SK-N-SH treated with all-trans-retinoic acid at 6 μM for 48 hours (cell line): ENCODE results near the gene NAP1L4.
A peak's percentile ranks its signal among the peaks of the same experiment; 100 is the strongest.

Experiments used
- ATAC-seq: fragments of 200-7000 bp; cut with Tn5 transposase; 3 replicates; pipeline ENCODE4 v1.9.1; 2020; ENCODE audit warnings: mild to moderate bottlenecking, moderate library complexity
- ARNTL ChIP-seq: fragments of 450-650 bp; formaldehyde crosslinking; IDR thresholded peaks from 2 replicates; pipeline ENCODE4 v1.5.0; 2020; ENCODE audit warnings: low read depth, mild to moderate bottlenecking, moderate library complexity, borderline replicate concordance
- BACH2 ChIP-seq: fragments of 250-450 bp; sonication (Bioruptor Pico); IDR thresholded peaks from 2 replicates; pipeline ENCODE4 v1.9.0; 2021; ENCODE audit warnings: mild to moderate bottlenecking, borderline replicate concordance
- CSDC2 ChIP-seq: fragments of 250-450 bp; sonication (Bioruptor Pico); IDR thresholded peaks from 2 replicates; pipeline ENCODE4 v1.5.0; 2020; ENCODE audit warnings: mild to moderate bottlenecking, moderate library complexity
- CSRNP3 ChIP-seq: fragments of 250-450 bp; sonication (Bioruptor Pico); IDR thresholded peaks from 2 replicates; pipeline ENCODE4 v1.5.1; 2021; ENCODE audit warnings: mild to moderate bottlenecking, moderate library complexity
- ESRRG ChIP-seq: fragments of 250-450 bp; sonication (Bioruptor Pico); IDR thresholded peaks from 2 replicates; pipeline ENCODE4 v1.6.1; 2021; ENCODE audit warnings: mild to moderate bottlenecking
- GLIS3 ChIP-seq: fragments of 250-450 bp; sonication (Bioruptor Pico); IDR thresholded peaks from 2 replicates; pipeline ENCODE4 v1.5.0; 2020; ENCODE audit warnings: mild to moderate bottlenecking, moderate library complexity
- ISL1 ChIP-seq: fragments of 250-450 bp; sonication (Bioruptor Pico); IDR thresholded peaks from 2 replicates; pipeline ENCODE4 v2.1.2; 2022; ENCODE audit warnings: mild to moderate bottlenecking, moderate library complexity
- OSR1 ChIP-seq: fragments of 250-450 bp; sonication (Bioruptor Pico); IDR thresholded peaks from 2 replicates; pipeline ENCODE4 v1.8.0; 2022; ENCODE audit warnings: moderate library complexity, mild to moderate bottlenecking, inconsistent platforms
- POU6F1 ChIP-seq: fragments of 250-450 bp; sonication (Bioruptor Pico); IDR thresholded peaks from 2 replicates; pipeline ENCODE4 v1.8.0; 2021; ENCODE audit warnings: low read depth, mild to moderate bottlenecking, moderate library complexity, borderline replicate concordance
- RARB ChIP-seq: fragments of 250-450 bp; sonication (Bioruptor Pico); IDR thresholded peaks from 2 replicates; pipeline ENCODE4 v1.8.0; 2021; ENCODE audit warnings: mild to moderate bottlenecking, moderate library complexity
- SNAI2 ChIP-seq: fragments of 250-450 bp; sonication (Bioruptor Pico); IDR thresholded peaks from 2 replicates; pipeline ENCODE4 v1.5.0; 2020; ENCODE audit warnings: mild to moderate bottlenecking, moderate library complexity
- TCF4 ChIP-seq: fragments of 250-450 bp; sonication (Bioruptor Pico); IDR thresholded peaks from 2 replicates; pipeline ENCODE4 v1.8.0; 2021; ENCODE audit warnings: mild to moderate bottlenecking, moderate library complexity, borderline replicate concordance
- ZC3H10 ChIP-seq: fragments of 250-450 bp; sonication (Bioruptor Pico); IDR thresholded peaks from 2 replicates; pipeline ENCODE4 v1.5.1; 2021; ENCODE audit warnings: mild to moderate bottlenecking, moderate library complexity
- ZFP3 ChIP-seq: fragments of 250-450 bp; sonication (Bioruptor Pico); IDR thresholded peaks from 2 replicates; pipeline ENCODE4 v1.5.0; 2020; ENCODE audit warnings: mild to moderate bottlenecking, moderate library complexity
- ZFP30 ChIP-seq: fragments of 450-650 bp; formaldehyde crosslinking; IDR thresholded peaks from 2 replicates; pipeline ENCODE4 v1.5.0; 2022; ENCODE audit warnings: mild to moderate bottlenecking, moderate library complexity
- ZNF565 ChIP-seq: fragments of 450-650 bp; formaldehyde crosslinking; conservative IDR thresholded peaks from 2 replicates; pipeline ENCODE4 v1.5.0; 2020; ENCODE audit warnings: low read depth, mild to moderate bottlenecking, moderate library complexity
- ZNF70 ChIP-seq: fragments of 450-650 bp; formaldehyde crosslinking; IDR thresholded peaks from 2 replicates; pipeline ENCODE4 v1.5.0; 2020; ENCODE audit warnings: mild to moderate bottlenecking, moderate library complexity
- ZNF8 ChIP-seq: fragments of 450-650 bp; formaldehyde crosslinking; IDR thresholded peaks from 2 replicates; pipeline ENCODE4 v1.5.0; 2020; ENCODE audit warnings: mild to moderate bottlenecking, moderate library complexity
- TF ChIP-seq, protein P1 (sequence below): fragments of 250-450 bp; sonication (Bioruptor Pico); IDR thresholded peaks from 2 replicates; pipeline ENCODE4 v1.5.1; 2020; ENCODE audit warnings: low read depth, mild to moderate bottlenecking, moderate library complexity
- TF ChIP-seq, protein P2 (sequence below): fragments of 250-450 bp; sonication (Bioruptor Pico); IDR thresholded peaks from 2 replicates; pipeline ENCODE4 v1.8.0; 2020; ENCODE audit warnings: mild to moderate bottlenecking, moderate library complexity, borderline replicate concordance

The NAP1L4 gene

DNA sequence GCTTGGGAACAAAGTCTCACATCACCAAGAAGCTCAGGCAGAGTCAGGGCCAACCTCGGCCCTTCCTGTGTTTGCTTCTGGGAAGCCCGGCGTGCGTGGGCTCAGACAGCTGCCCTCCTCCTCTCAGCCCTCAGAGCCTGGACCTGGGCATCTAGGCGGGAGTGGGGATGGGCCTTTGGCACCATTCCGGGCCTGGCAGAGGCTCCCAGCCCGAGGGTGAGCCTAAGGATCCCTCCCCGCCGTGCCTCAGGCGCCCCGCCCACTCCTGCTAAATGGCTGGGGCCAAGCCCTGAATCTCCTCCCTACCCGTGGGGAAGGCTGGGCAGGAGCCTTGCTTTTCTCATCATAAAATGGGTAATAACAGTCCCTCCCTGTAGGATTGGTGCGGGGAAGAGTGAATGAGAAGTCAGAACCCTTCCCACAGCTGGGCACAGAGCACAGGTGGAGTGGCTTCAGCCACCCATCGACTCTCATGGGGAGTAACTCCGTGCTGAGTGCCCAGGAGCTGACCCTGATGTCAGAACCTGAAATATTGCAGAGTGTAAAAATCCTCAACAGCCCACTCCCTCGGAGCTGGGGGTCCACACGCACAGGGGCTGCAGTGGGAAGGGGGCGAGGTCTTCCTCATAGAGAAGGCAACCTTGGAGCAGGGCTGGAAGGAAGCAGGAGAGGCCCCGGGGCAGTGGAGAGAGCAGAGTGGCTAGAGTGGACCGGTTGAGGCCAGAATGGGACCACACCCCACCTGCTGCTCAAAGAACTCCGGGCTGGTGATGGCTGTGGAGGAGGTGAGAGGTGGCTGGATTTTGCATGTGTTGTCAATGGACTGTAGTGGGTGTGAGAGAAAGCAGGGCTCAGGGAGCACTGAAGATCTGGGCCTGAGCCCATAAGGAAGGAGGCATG is 87.7 kb downstream of the NAP1L4 start:
- ATAC-seq, result no peak
- no peak for TF ChIP-seq RARB (CRISPR knock-in tag)
- no peak for TF ChIP-seq TCF4 (CRISPR knock-in tag)
- no peak for TF ChIP-seq GLIS3 (CRISPR knock-in tag)
- TF ChIP-seq SNAI2, result no peak

GRCh38 chr11:2903672-2904011 is 88.5 kb downstream of the NAP1L4 start:
- TF ChIP-seq ARNTL (CRISPR knock-in tag), result no peak
- no peak for TF ChIP-seq RARB (CRISPR knock-in tag)
- TF ChIP-seq, all 23 proteins: peak for 0
- no peak for ATAC-seq

- TF ChIP-seq, protein P1, sequence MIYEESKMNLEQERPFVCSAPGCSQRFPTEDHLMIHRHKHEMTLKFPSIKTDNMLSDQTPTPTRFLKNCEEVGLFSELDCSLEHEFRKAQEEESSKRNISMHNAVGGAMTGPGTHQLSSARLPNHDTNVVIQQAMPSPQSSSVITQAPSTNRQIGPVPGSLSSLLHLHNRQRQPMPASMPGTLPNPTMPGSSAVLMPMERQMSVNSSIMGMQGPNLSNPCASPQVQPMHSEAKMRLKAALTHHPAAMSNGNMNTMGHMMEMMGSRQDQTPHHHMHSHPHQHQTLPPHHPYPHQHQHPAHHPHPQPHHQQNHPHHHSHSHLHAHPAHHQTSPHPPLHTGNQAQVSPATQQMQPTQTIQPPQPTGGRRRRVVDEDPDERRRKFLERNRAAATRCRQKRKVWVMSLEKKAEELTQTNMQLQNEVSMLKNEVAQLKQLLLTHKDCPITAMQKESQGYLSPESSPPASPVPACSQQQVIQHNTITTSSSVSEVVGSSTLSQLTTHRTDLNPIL, result no peak
- TF ChIP-seq ZFP3 (CRISPR knock-in tag) (no peak), RARB (CRISPR knock-in tag) (no peak), ESRRG (no peak), ZFP30 (CRISPR knock-in tag) (no peak), OSR1 (no peak), ISL1 (CRISPR knock-in tag) (no peak), TCF4 (CRISPR knock-in tag) (no peak), POU6F1 (no peak), ZNF8 (CRISPR knock-in tag) (no peak), ZNF70 (CRISPR knock-in tag) (no peak), BACH2 (no peak), ZC3H10 (CRISPR knock-in tag) (no peak), CSDC2 (CRISPR knock-in tag) (no peak), CSRNP3 (CRISPR knock-in tag) (no peak)
- TF ChIP-seq, protein P2, sequence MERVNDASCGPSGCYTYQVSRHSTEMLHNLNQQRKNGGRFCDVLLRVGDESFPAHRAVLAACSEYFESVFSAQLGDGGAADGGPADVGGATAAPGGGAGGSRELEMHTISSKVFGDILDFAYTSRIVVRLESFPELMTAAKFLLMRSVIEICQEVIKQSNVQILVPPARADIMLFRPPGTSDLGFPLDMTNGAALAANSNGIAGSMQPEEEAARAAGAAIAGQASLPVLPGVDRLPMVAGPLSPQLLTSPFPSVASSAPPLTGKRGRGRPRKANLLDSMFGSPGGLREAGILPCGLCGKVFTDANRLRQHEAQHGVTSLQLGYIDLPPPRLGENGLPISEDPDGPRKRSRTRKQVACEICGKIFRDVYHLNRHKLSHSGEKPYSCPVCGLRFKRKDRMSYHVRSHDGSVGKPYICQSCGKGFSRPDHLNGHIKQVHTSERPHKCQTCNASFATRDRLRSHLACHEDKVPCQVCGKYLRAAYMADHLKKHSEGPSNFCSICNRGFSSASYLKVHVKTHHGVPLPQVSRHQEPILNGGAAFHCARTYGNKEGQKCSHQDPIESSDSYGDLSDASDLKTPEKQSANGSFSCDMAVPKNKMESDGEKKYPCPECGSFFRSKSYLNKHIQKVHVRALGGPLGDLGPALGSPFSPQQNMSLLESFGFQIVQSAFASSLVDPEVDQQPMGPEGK (CRISPR knock-in tag), result no peak
- ATAC-seq, result no peak; the same call in 2 of the 3 replicates
These were observed 89.1 kb downstream of the NAP1L4 start for GRCh38 chr11:2902784-2903671.

- TF ChIP-seq ZFP30 (CRISPR knock-in tag) (no peak), ZNF565 (CRISPR knock-in tag) (no peak), ISL1 (CRISPR knock-in tag) (no peak)
- TF ChIP-seq, protein P2 (CRISPR knock-in tag), result no peak
- ATAC-seq, result peak; percentile 96
These were observed 90.0 kb downstream of the NAP1L4 start for GRCh38 chr11:2901854-2902783.
